HEK293T (cell line): ENCODE measurements around the gene DOK6.

ENCODE experiments used
- CTCF ChIA-PET: fragments of 350-600 bp; formaldehyde crosslinking; extraction: SDS; loops from one replicate; lab custom pipeline; 2021; ENCODE audit warnings: antibody characterized with exemption, inconsistent platforms; lab: Yijun Ruan, JAX
- POLR2A ChIA-PET: fragments of 350-600 bp; formaldehyde crosslinking; extraction: SDS; loops from one replicate; lab custom pipeline; 2020; ENCODE audit warnings: antibody characterized with exemption, inconsistent platforms; lab: Yijun Ruan, JAX
- DNase-seq: peaks from one replicate; pipeline ENCODE4 v3.0.0; 2012; ENCODE audit warnings: mixed read lengths; ENCODE audit errors: extremely low spot score
- ARNT ChIP-seq: fragments of 450-650 bp; IDR thresholded peaks from 2 replicates; pipeline ENCODE4 v1.6.1; 2017; ENCODE audit warnings: mild to moderate bottlenecking
- BHLHE40 ChIP-seq: fragments of 450-650 bp; IDR thresholded peaks from 2 replicates; pipeline ENCODE4 v1.6.1; 2016; ENCODE audit warnings: mild to moderate bottlenecking, moderate library complexity, borderline replicate concordance
- CTBP1 ChIP-seq: fragments of 450-650 bp; IDR thresholded peaks from 2 replicates; pipeline ENCODE4 v1.6.1; 2016; ENCODE audit warnings: borderline replicate concordance
- ELF4 ChIP-seq: fragments of 450-650 bp; IDR thresholded peaks from 2 replicates; pipeline ENCODE4 v1.6.1; 2017; ENCODE audit warnings: antibody characterized with exemption
- FOXA1 ChIP-seq: fragments of 450-650 bp; IDR thresholded peaks from 2 replicates; pipeline ENCODE4 v1.6.1; 2016; ENCODE audit warnings: mild to moderate bottlenecking
- FOXK2 ChIP-seq: fragments of 450-650 bp; IDR thresholded peaks from 2 replicates; pipeline ENCODE4 v1.6.1; 2016; ENCODE audit warnings: mild to moderate bottlenecking
- FOXM1 ChIP-seq: fragments of 450-650 bp; IDR thresholded peaks from 2 replicates; pipeline ENCODE4 v1.6.1; 2017; ENCODE audit warnings: mild to moderate bottlenecking, borderline replicate concordance
- HDGF ChIP-seq: fragments of 450-650 bp; IDR thresholded peaks from 2 replicates; pipeline ENCODE4 v1.6.1; 2017; ENCODE audit warnings: antibody characterized with exemption, borderline replicate concordance
- L3MBTL2 ChIP-seq: fragments of 450-650 bp; conservative IDR thresholded peaks from 2 replicates; pipeline ENCODE4 v1.6.1; 2016; ENCODE audit warnings: mild to moderate bottlenecking
- LEF1 ChIP-seq: fragments of 450-650 bp; IDR thresholded peaks from 2 replicates; pipeline ENCODE4 v1.6.1; 2017; ENCODE audit warnings: mild to moderate bottlenecking, borderline replicate concordance
- NFRKB ChIP-seq: fragments of 450-650 bp; IDR thresholded peaks from 2 replicates; pipeline ENCODE4 v1.6.1; 2016; ENCODE audit warnings: mild to moderate bottlenecking, moderate library complexity
- PKNOX1 ChIP-seq: fragments of 450-650 bp; IDR thresholded peaks from 2 replicates; pipeline ENCODE4 v1.6.1; 2016
- SP1 ChIP-seq: fragments of 450-650 bp; IDR thresholded peaks from 2 replicates; pipeline ENCODE4 v1.6.1; 2017
- SUZ12 ChIP-seq: fragments of 450-650 bp; IDR thresholded peaks from 2 replicates; pipeline ENCODE4 v1.6.1; 2016; ENCODE audit warnings: mild to moderate bottlenecking
- TARDBP ChIP-seq: fragments of 450-650 bp; IDR thresholded peaks from 2 replicates; pipeline ENCODE4 v1.6.1; 2016
- ZNF384 ChIP-seq: fragments of 450-650 bp; IDR thresholded peaks from 2 replicates; pipeline ENCODE4 v1.6.1; 2016

DOK6 gene

GRCh38 chr18:69400976-69401225 is 213 bp downstream of the DOK6 start:
- ChIA-PET POLR2A (interaction anchor here (0.6 kb wide), 1 partner anchor 10 kb away, joined by 3 read pairs; no protein-coding TSS in a partner anchor), CTCF (no interaction called here)
- no peak for TF ChIP-seq NFRKB
- no peak for TF ChIP-seq FOXK2
- no peak for TF ChIP-seq ELF4
- TF ChIP-seq PKNOX1: no peak
- TF ChIP-seq HDGF: no peak
- TF ChIP-seq SUZ12: no peak
- no peak for TF ChIP-seq FOXM1
- peak; percentile 30 for DNase-seq

GRCh38 chr18:69401226-69401971 is 711 bp downstream of the DOK6 start:
- ChIA-PET POLR2A (interaction anchor here (0.6 kb wide), 1 partner anchor 10 kb away, joined by 3 read pairs; no protein-coding TSS in a partner anchor), CTCF (no interaction called here)
- DNase-seq: peak; percentile 11
- TF ChIP-seq ARNT (no peak), BHLHE40 (no peak), ZNF384 (no peak), ELF4 (no peak), FOXK2 (no peak), FOXA1 (no peak), PKNOX1 (no peak), CTBP1 (no peak), HDGF (no peak), FOXM1 (no peak)

GRCh38 chr18:69401972-69402532 is 1.4 kb downstream of the DOK6 start:
- no peak for TF ChIP-seq L3MBTL2
- no peak for TF ChIP-seq ZNF384
- TF ChIP-seq CTBP1: no peak
- no peak for TF ChIP-seq FOXA1
- no peak for TF ChIP-seq SUZ12
- no peak for TF ChIP-seq LEF1
- no peak for TF ChIP-seq BHLHE40
- no peak for TF ChIP-seq NFRKB
- no peak for TF ChIP-seq ELF4
- no peak for TF ChIP-seq HDGF
- TF ChIP-seq FOXK2: no peak
- no peak for TF ChIP-seq ARNT
- ChIA-PET CTCF (no interaction called here), POLR2A (interaction anchor here (1.0 kb wide), 1 partner anchor 22 kb away, joined by 3 read pairs; no protein-coding TSS in a partner anchor)
- no peak for DNase-seq

GRCh38 chr18:69402533-69402989 is 1.9 kb downstream of the DOK6 start:
- no peak for TF ChIP-seq HDGF
- TF ChIP-seq FOXK2: no peak
- TF ChIP-seq SUZ12: no peak
- no peak for TF ChIP-seq ARNT
- no peak for TF ChIP-seq TARDBP
- TF ChIP-seq CTBP1: no peak
- TF ChIP-seq PKNOX1: no peak
- no peak for TF ChIP-seq LEF1
- no peak for TF ChIP-seq FOXA1
- TF ChIP-seq ZNF384: no peak
- TF ChIP-seq FOXM1: no peak
- POLR2A ChIA-PET: interaction anchor here (1.0 kb wide), 1 partner anchor 21 kb away, joined by 3 read pairs; no protein-coding TSS in a partner anchor
- no peak for DNase-seq
- CTCF ChIA-PET: no interaction called here

- POLR2A ChIA-PET: no interaction called here
- CTCF ChIA-PET: no interaction called here
- TF ChIP-seq BHLHE40 (no peak), PKNOX1 (no peak), ZNF384 (no peak), TARDBP (no peak), ELF4 (no peak), FOXK2 (no peak), NFRKB (no peak), L3MBTL2 (no peak), SUZ12 (no peak), SP1 (no peak), FOXA1 (no peak), HDGF (no peak), CTBP1 (no peak), ARNT (no peak), LEF1 (no peak), FOXM1 (no peak)
- no peak for DNase-seq
These were observed 7.8 kb downstream of the DOK6 start for GRCh38 chr18:69408522-69408921.
